Right atrium auricular region (tissue), 2 donors: ENCODE data around the gene RIF1. TPM values are rescaled to one million over a fixed set of nuclear protein-coding genes. Genes with fewer than 3 reads are reported as not detected.

Experiments
- DNase-seq: peaks from one replicate; pipeline ENCODE4 v3.0.0-alpha.2; 2019; ENCODE audit warnings: low spot score
- H3K27ac ChIP-seq, 2 donors: fragments of 200-600 bp; sonication (generic); 1 replicate in 1 of 2; 2 replicates in 1 of 2; pipeline ENCODE4 v1.5.1; 2016 to 2019
- H3K27me3 ChIP-seq, 2 donors: fragments of 200-600 bp; sonication (generic); one replicate each; pipeline versions ENCODE4 v1.5.1 to v1.6.0; 2017 to 2019
- H3K36me3 ChIP-seq: fragments of 200-600 bp; sonication (generic); one replicate; pipeline ENCODE4 v1.5.1; 2016
- H3K4me1 ChIP-seq, 2 donors: fragments of 200-600 bp; sonication (generic); one replicate each; pipeline versions ENCODE4 v1.5.1 to v1.6.0; 2017 to 2019
- H3K4me3 ChIP-seq, 2 donors: fragments of 200-600 bp; sonication (generic); 1 replicate in 1 of 2; 2 replicates in 1 of 2; pipeline ENCODE4 v1.5.1; 2017 to 2019; ENCODE audit warnings: mild to moderate bottlenecking in 1 of 2, moderate library complexity in 1 of 2
- H3K9me3 ChIP-seq, 2 donors: fragments of 200-600 bp; sonication (generic); one replicate each; pipeline ENCODE4 v1.5.1; 2019
- CTCF ChIP-seq, 2 donors: fragments of 200-600 bp; sonication (generic); IDR thresholded peaks; one replicate each; pipeline ENCODE4 v1.5.1; 2019; ENCODE audit warnings: antibody characterized with exemption in 2 of 2
- microRNA-seq, 2 donors: library from miRNA; unstranded; fragments of <30 nt; microRNA quantifications; one replicate each; pipeline ENCODE4, GENCODE V29; 2016 to 2017; ENCODE audit warnings: borderline number of aligned reads in 2 of 2, borderline replicate concordance in 1 of 2
- total RNA-seq, 2 donors: library from RNA; depleted of rRNA; stranded (reverse); fragments of >200 nt; gene quantifications; one replicate each; pipeline ENCODE4 v1.1.0, GENCODE V29; 2016

RIF1 gene
- total RNA-seq, 2 donors from 2014 or later: 11.9 to 13.8 TPM

DNA sequence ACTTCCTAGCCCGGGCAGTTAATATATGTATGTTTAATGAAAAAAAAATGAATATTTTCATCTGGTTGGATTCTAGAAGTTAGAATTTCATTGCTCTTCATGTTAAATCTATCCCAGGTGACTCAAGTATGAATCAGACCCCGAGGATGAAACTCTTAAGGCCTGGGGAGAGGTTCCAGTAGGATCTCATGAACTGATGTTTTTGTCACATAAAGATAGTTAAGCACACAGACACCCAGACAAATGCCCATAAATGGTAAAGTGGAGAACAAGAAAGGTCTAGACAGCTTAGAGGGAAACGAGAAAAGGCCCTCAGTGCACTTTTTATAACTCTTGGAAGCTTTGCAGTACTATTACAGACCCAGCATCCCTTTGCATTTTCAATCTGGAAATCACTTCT is 114.1 kb downstream of the RIF1 start:
- Histone ChIP-seq H3K4me1 (no peaks in the 10 kb centered on the region), H3K9me3 (no peaks in the 10 kb centered on the region), H3K27me3 (no peaks in the 10 kb centered on the region), H3K36me3 (peaks cover 18% of the 10 kb centered on the region), H3K27ac (no peak overlapping the region), H3K4me3 (no peak overlapping the region)
- TF ChIP-seq CTCF (IDR thresholded peaks at IDR 0.05): no peak
- no peak for DNase-seq

DNA sequence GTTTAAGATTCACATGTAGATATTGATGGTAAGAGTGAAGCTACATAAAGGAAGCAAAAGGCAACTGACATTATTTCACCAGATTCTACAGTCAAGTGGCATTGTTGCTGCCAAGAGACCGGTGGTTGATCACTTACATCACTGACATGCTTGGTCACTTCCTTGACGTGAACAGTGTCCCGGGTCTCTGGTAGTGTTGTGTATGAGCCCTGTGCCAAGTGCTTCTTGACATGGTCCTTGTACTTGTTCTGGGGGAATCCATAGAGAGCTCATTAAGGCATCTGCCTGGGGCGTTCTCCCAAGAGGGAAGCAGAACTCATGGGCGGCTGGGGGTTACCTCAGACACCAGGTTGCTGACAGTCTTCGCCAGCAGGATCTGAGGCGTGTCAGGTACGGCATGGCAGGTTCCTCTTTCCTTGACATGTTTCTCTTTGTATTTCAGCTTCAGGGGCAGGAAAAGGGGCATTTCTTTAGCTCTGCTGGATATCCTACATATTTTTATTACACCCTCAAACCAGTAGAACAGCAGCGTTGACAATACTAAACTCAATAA is 116.2 kb downstream of the RIF1 start:
- H3K27ac ChIP-seq: no peak overlapping the region
- no peak for TF ChIP-seq CTCF (IDR thresholded peaks at IDR 0.05)
- H3K36me3 ChIP-seq: peaks cover 22% of the 10 kb centered on the region
- no peaks in the 10 kb centered on the region for H3K4me1 ChIP-seq
- H3K9me3 ChIP-seq: no peaks in the 10 kb centered on the region
- H3K4me3 ChIP-seq: no peak overlapping the region
- no peaks in the 10 kb centered on the region for H3K27me3 ChIP-seq
- DNase-seq: no peak

GRCh38 chr2:151526572-151527090 is 116.9 kb downstream of the RIF1 start:
- Histone ChIP-seq H3K9me3 (no peaks in the 10 kb centered on the region), H3K4me3 (no peak overlapping the region), H3K27me3 (no peaks in the 10 kb centered on the region), H3K4me1 (no peaks in the 10 kb centered on the region), H3K27ac (no peak overlapping the region), H3K36me3 (peaks cover 24% of the 10 kb centered on the region)
- DNase-seq: no peak
- TF ChIP-seq CTCF (IDR thresholded peaks at IDR 0.05): no peak

Small RNA genes within 50 kb of the gene (microRNA-seq; reads per million reads assigned to microRNA genes)
- gene MIR4773-1 (0 reads per million in 2 donors), gene MIR4773-2 (0 reads per million in 2 donors)

Other genes starting within 250 kb of the RIF1 start
- gene RBM43, start 148.0 kb upstream of the RIF1 start, total RNA-seq: 1 to 10 TPM; 1.6 to 2.0 TPM
- gene NMI, start 120.2 kb upstream of the RIF1 start, total RNA-seq: 1 to 10 TPM; 3.6 to 3.9 TPM
- gene TNFAIP6, start 52.3 kb upstream of the RIF1 start, total RNA-seq: 1 to 10 TPM; 2.8 to 5.2 TPM